Measurements from ENCODE around the gene CYP39A1.

Gene CYP39A1

DNA sequence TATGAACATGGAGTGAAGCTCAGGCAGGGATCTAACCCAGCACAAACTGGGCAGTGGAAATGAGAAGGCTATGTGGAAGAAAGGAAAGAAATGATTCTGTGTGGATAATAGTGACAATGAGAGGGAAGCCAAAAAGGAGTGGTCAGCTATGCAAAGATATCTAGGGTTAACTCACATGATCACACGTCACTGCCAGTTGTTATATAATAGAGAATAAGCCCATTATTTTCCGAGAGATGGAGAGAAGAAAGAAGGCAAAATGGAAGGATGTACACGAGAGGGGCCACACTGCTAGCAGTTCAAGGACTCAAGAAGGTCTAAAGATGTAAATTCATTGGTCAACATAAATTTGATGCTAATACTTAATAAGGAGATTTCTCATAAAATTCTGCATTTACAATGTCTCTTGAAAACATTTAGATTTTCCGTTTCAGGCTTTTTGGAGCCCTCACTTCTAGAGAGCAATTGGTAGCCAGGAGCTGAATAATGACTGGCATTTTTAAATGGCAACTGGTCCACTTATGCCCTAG is 142.6 kb downstream of the CYP39A1 start:
- no peak for DNase-seq

DNA sequence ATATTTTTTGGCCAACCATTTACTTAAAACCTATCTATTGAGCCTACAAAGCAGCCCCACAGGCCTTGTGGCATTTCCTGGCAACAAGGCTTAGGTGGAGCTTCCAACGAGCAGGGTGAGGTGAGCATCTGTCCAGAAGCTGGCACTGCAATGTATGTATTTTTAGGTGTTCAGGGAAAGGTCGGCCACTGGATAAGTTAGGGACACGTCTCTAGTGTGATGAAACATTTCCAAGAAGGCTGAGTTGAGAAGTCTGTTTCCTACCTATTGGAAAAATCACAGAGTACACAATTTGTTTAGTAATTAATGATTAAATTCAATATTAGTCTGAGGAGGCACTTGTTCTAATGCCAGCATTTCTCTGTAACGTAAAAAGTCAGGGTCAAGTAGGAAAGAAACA is 143.6 kb downstream of the CYP39A1 start:
- DNase-seq, result no peak

DNA sequence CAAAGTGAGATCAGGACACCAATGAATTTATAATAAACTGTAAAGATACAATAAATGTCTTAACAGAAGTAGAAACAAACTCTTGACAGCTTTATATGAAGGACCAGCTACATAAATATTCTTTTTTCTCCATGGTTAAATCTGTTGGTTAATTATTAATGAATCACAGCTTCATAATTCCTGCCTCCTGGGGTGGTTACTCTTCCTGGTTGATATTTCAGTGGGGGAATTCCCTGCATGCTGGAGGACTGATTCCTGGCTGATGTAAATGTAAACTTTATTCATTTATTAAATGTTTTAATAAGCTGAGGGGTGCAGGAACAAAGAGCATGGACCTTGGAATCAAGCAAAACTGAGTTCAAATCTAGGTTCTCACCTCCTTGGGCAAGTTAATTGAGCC is 145.2 kb downstream of the CYP39A1 start:
- no peak for DNase-seq

DNA sequence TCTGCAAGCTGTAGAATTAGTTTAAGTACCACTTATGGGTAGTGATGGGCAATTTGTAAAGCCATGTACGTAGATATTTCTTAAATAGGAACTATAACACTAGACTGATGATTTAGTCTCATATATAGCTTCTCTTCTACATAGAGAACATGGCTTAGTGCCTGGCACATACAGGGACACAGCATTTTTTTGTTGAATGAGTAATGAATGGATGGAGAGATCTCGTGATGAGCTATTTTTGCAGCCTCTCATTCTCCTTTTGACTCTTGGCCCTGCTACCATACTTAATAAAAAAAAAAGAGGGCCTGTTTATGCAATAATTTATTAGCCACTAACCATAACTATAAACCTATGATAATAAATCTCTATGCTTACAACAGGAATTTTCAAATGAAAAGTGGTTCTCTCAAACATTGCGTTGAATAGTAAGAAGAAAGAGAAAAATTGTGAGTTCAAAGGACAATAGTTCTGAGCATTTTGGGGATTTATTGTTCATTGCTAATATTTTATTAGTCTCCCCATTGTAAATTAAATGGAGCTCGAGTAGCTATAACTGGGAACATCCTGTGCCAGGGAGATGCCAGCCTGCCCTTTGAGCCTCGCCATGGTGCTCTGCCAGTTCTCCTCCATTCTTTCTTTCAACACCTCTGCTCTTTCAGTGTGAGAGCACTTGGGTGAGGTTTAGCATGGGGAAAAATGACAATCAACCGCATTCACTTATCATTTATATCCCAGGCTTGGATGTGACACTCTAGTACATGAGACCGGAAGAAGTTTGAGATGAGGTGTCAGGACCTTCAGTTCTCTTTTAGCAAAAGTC is 146.7 kb downstream of the CYP39A1 start:
- no peak for DNase-seq

DNA sequence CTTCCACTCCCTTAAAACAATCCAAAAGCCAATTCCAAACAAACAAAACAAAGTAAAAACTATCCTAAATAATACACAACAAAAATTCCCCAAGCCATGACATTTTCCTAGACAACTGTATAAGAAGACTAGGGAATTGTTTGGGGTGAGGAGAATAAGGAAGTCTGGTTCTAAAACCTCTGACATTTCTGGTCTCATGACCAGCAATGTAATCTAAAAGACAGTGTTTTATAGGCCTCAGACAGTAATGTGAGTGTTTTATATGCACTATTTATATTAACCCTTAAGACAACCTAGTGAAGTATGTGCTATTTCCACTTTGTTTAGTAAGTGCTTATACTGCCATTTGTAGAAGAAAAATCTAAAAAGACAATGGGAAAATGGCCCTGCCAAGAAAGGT is 148.4 kb downstream of the CYP39A1 start:
- no peak for DNase-seq

DNA sequence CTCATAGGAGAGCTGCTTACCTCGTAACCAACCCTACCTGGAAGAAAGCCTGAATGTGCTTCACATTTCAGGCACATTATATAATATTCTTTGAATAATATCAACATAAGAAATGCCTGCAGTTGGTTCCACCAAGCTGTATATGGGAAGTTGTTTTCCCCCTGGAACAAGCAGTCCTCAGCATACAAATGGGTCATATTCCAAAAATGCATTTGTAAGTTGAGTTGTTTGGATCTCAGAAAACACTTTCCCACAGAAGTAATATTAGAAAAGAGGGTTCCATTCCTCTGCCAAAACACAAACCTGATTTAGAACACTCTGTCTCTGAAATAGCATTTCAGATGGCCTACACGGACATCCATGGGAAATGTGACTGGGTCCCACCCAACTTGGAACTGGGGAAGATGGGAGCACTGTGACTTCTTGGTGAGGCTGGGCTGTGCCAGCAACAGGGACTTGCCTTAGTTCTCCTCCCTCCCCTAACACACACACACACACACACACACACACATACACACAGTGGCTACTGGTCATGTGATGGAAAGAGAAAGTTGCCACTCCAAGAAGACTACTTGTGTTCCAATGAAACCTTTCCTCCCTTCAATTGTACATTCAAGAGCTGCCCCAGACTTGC is 150.0 kb downstream of the CYP39A1 start:
- DNase-seq, result no peak

DNA sequence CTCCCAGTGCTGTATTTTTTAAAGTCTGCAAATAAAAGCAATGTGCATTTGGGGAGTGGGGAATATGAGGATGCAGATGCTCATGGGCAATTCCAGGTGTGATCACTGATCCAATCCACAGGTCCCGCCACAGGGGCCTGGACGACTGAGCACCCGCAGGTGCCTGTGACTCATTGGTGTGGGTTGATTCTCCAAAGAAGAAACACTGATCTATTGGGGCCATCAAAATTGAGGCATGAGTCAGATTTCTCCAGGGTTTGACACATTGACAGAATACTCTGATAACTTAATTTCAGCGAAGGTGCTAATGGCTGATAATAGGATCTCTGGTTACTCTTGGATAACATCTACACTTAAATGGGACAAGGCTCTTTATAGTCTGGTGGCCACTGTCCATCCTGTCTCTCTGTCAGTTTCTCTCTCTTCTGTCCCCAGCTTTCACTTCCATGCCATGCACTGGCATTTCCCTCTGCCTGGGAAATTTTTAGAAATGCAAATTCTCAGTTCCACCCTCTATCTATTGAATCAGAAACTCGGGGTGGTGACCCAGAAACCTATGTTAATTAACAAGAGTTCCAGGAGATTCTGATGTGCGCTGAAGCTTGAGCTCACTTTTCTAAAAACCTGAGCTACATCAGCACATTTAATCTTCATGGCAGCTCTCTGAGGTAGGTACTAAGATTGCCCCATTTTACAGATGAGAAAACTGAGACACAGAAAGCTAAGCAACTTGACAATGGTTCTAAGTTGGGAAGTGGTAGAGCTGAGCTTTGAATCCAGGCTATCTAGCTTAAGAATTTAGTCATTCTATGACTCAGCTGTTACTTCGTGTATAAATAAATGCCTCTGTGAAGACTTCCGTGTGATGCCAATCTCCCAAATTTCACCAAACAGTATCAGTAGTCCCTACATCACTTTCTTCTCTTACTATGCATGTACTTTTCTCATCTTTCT is 151.2 kb downstream of the CYP39A1 start:
- DNase-seq, result no peak

DNA sequence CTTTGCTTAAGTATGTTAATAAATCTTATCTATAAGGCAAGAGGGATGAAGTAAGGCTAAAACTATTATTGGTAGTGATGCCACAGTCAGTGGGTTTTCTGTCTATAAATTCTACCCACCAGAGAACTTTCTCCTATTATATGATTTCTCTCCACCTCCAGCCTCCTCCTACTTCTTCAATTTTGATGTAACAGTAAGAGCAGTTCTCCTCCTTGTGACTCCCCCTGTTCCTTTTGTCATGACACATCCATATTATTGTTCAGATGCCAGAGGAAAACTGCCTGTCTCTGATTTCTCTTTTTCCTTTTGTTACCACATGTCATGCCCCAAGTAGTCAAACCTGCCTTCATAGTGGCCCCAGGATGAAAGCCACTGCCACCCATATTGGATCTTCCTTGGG is 152.2 kb downstream of the CYP39A1 start:
- no peak for DNase-seq
